Transverse colon (tissue), 4 donors: ENCODE data around the gene TOR1A. TPM values are rescaled to one million over a fixed set of nuclear protein-coding genes. Genes with fewer than 3 reads are reported as not detected.
A peak's percentile ranks its signal among the peaks of the same experiment; 100 is the strongest.
"Not testable (repeated sequence)": the region's sequence is repeated elsewhere in the genome, so short reads cannot be mapped to it uniquely, and the experiment has no call there.

Experiments used
- DNase-seq: peaks from one replicate; pipeline ENCODE4 v3.0.0-alpha.2; 2019
- H3K27ac ChIP-seq, 4 donors: fragments of 200-600 bp; sonication (generic); 2 replicates each; pipeline ENCODE4 v1.5.1; 2016 to 2018; ENCODE audit warnings: inconsistent platforms in 4 of 4
- H3K27me3 ChIP-seq: fragments of 200-600 bp; sonication (generic); 2 replicates; pipeline ENCODE4 v1.5.1; 2017; ENCODE audit warnings: inconsistent platforms
- H3K36me3 ChIP-seq, 4 donors: fragments of 200-600 bp; sonication (generic); 2 replicates each; pipeline ENCODE4 v1.5.1; 2017 to 2019; ENCODE audit warnings: inconsistent platforms in 4 of 4
- H3K4me1 ChIP-seq, 4 donors: fragments of 200-600 bp; sonication (generic); 2 replicates each; pipeline ENCODE4 v1.5.1; 2017 to 2020; ENCODE audit warnings: inconsistent platforms in 4 of 4
- H3K4me3 ChIP-seq, 4 donors: fragments of 200-600 bp; sonication (generic); 1 replicate in 1 of 4; 2 replicates in 3 of 4; pipeline versions ENCODE4 v1.5.1 to v1.6.1; 2017 to 2019; ENCODE audit warnings: inconsistent platforms in 4 of 4
- H3K9me3 ChIP-seq, 2 donors: fragments of 200-600 bp; sonication (generic); 2 replicates each; pipeline ENCODE4 v1.5.1; 2017 to 2019; ENCODE audit warnings: inconsistent platforms in 2 of 2
- EP300 ChIP-seq: sonication (generic); formaldehyde crosslinking; IDR thresholded peaks from one replicate; pipeline ENCODE4 v1.6.1; 2017; ENCODE audit warnings: antibody characterized with exemption, low read depth
- POLR2A ChIP-seq: fragments of 450-650 bp; IDR thresholded peaks from one replicate; pipeline ENCODE4 v1.6.1; 2016; ENCODE audit warnings: antibody characterized with exemption, mild to moderate bottlenecking, moderate library complexity
- POLR2AphosphoS5 ChIP-seq, 3 donors: sonication (generic); formaldehyde crosslinking; IDR thresholded peaks; one replicate each; pipeline ENCODE4 v1.6.1; 2016; ENCODE audit warnings: antibody characterized with exemption in 3 of 3
- WGBS, 2 donors: methylation state at CpG; one replicate each; pipeline ENCODE4 v1.1.5; 2018; ENCODE audit warnings: low coverage in 1 of 2; 5-methylcytosine and 5-hydroxymethylcytosine counted together
- in situ Hi-C, 4 donors: fragments of 200-750 bp; cut with MboI; loops; one replicate each; pipeline versions ENCODE4 v1.15.0 to v1.15.1; 2017; ENCODE audit warnings: low sequenced_read_pairs in 3 of 4, low pct_ligation_motif_present in 1 of 4, low pct_unique_long_range_greater_than_20kb in 1 of 4
- intact Hi-C: fragments of 100-400 bp; cut with DNase I; formaldehyde crosslinking; loops from one replicate; pipeline ENCODE4 v1.15.1; 2023; ENCODE audit warnings: low total_unique reads
- total RNA-seq, 4 donors: library from RNA; depleted of rRNA; stranded (reverse); fragments of >200 nt; gene quantifications; one replicate each; pipeline ENCODE4 v1.1.0, GENCODE V29; 2016
- TF ChIP-seq, protein P1 (sequence below), 5 experiments: fragments of 200-600 bp in 3 of 5; fragments of 450-650 bp in 2 of 5; sonication (generic) in 3 of 5; IDR thresholded peaks; 1 replicate in 2 of 5; 2 replicates in 3 of 5; pipeline ENCODE4 v1.5.1; 2016 to 2017; ENCODE audit warnings: antibody characterized with exemption in 5 of 5, inconsistent platforms in 3 of 5, mild to moderate bottlenecking in 2 of 5, moderate library complexity in 1 of 5

The TOR1A gene
- total RNA-seq, 4 donors from 2014 or later = 6.2 to 47.0 (median 40.0) TPM

DNA sequence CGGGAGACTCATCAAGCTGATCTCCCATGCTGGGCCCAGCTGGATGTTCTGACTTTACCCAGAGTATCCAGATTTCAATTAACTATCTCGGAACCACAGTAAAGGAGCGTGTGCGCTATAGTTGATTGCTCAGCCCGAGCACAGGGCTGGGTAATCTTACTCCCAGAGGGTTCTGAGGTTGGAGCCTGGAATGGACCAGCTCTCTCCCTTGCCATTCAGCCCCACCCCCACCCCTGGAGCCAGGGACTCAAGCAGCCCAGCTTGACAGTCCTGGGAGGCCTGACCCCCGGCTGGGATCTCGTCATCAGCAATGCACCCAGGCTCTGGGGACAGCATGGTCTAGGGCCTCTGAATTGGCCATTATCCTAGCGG is 47.4 kb downstream of the TOR1A start:
- 72 to 100% methylated on average over 1 to 7 of the region's 8 CpGs for WGBS, 2 donors
- intact Hi-C loops = no loop called here
- Histone ChIP-seq H3K27me3 (no peaks in the 10 kb centered on the region), H3K36me3 (no peaks in the 10 kb centered on the region), H3K4me1 (peaks cover 6 to 15% (median 11%) of the 10 kb centered on the region in 4 donors), H3K9me3 (no peaks in the 10 kb centered on the region), H3K27ac (peak overlapping the region; percentile 65 to 75 (median 72)), H3K4me3 (no peak overlapping the region)
- in situ Hi-C loops = loop anchor here in 2 of 4 donors (25.0 kb wide), 1 partner anchor 639 kb away; no protein-coding TSS in a partner anchor
- no peak for DNase-seq
- TF ChIP-seq, protein P1, sequence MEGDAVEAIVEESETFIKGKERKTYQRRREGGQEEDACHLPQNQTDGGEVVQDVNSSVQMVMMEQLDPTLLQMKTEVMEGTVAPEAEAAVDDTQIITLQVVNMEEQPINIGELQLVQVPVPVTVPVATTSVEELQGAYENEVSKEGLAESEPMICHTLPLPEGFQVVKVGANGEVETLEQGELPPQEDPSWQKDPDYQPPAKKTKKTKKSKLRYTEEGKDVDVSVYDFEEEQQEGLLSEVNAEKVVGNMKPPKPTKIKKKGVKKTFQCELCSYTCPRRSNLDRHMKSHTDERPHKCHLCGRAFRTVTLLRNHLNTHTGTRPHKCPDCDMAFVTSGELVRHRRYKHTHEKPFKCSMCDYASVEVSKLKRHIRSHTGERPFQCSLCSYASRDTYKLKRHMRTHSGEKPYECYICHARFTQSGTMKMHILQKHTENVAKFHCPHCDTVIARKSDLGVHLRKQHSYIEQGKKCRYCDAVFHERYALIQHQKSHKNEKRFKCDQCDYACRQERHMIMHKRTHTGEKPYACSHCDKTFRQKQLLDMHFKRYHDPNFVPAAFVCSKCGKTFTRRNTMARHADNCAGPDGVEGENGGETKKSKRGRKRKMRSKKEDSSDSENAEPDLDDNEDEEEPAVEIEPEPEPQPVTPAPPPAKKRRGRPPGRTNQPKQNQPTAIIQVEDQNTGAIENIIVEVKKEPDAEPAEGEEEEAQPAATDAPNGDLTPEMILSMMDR (IDR thresholded peaks at IDR 0.05) = no peak
- no peak for TF ChIP-seq POLR2A
- TF ChIP-seq EP300 = no peak
- TF ChIP-seq POLR2AphosphoS5 (IDR thresholded peaks at IDR 0.05) = no peak

DNA sequence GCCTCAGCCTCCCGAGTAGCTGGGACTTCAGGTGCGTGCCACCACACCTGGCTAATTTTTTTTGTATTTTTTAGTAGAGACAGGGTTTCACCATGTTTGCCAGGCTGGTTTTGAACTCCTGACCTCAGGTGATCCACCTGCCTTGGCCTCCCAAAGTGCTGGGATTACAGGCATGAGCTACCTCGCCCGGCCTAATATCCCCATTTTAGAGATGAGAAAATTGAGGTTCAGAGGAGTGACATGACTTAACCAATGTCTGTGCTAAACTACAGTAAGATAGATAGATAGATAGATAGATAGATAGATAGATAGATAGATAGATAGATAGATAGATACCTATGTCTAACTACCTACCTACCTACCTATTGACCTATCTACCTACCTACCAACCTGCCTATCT is 47.8 kb downstream of the TOR1A start:
- H3K4me1 ChIP-seq = peaks cover 6 to 15% (median 11%) of the 10 kb centered on the region in 4 donors
- H3K4me3 ChIP-seq, DNase-seq, intact Hi-C loops, H3K36me3 ChIP-seq, H3K9me3 ChIP-seq, H3K27me3 ChIP-seq: not testable (repeated sequence)
- H3K27ac ChIP-seq = peak overlapping the region in 2 of 4 donors; percentile 65 to 75
- 91 to 92% methylated on average over 4 of the region's 4 CpGs for WGBS, 2 donors
- in situ Hi-C loops = loop anchor here in 2 of 4 donors (25.0 kb wide), 1 partner anchor 639 kb away; no protein-coding TSS in a partner anchor

DNA sequence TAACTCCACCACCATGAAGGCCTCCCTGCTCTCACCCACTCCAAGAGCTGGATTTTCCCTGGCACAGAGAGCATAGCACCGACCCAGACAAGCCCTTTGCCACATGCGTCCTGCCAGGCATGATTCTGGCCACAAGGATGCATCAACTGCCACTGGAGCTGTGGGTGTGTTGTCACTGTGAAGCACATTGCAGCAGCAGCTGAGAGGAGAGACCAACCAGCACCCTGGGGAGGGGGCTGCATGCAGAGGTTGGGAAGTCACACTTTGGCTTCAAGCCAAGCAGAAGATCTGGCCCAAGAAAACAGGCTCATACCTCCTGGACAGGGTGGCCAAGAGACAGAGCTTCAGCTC is 48.5 kb downstream of the TOR1A start:
- Histone ChIP-seq H3K27me3 (no peaks in the 10 kb centered on the region), H3K9me3 (no peaks in the 10 kb centered on the region), H3K4me3 (no peak overlapping the region), H3K36me3 (no peaks in the 10 kb centered on the region), H3K4me1 (peaks cover 6 to 15% (median 11%) of the 10 kb centered on the region in 4 donors), H3K27ac (no peak overlapping the region)
- intact Hi-C loops (no loop called here), in situ Hi-C loops (loop anchor here in 2 of 4 donors (25.0 kb wide), 1 partner anchor 638 kb away; no protein-coding TSS in a partner anchor)
- no peak for TF ChIP-seq POLR2AphosphoS5 (IDR thresholded peaks at IDR 0.05)
- TF ChIP-seq, protein P1 (IDR thresholded peaks at IDR 0.05) = no peak
- no peak for TF ChIP-seq EP300
- TF ChIP-seq POLR2A = no peak
- 60% methylated on average over 2 of the region's 2 CpGs for WGBS, 2 donors
- no peak for DNase-seq

DNA sequence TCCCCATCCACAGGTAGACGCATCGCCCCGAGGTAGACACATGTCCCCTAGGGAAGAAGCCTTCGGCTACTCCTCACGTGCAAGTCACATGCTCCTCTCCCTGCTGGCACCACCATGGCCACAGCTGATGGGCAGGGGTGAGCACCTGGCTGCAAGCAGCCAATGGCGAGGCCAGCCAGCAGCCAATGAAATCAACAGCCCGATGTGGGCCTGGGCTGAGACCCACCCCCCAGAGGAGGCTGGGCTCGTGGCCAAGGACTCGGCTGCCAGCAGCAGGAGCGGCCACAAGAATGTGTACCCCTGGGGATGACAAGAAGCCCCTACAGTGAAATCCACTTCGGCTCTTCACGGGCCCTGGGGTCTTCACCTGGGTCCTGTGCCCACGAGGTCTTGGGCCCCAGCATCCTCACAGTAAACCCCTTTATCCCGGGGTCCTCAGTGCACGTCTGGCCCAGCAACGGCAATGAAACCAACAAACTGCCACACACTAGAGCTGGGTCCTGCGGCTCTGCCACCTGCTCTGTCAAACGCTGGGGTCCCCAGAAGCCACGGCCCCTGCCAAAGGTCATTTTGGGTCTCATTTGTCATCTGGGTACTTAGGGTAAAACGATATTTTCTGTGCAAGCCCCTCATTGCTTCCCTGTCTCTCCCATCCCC is 49.0 kb downstream of the TOR1A start:
- H3K27me3 ChIP-seq = no peaks in the 10 kb centered on the region
- intact Hi-C loops (no loop called here), in situ Hi-C loops (loop anchor here in 2 of 4 donors (25.0 kb wide), 1 partner anchor 638 kb away; no protein-coding TSS in a partner anchor)
- H3K36me3 ChIP-seq = no peaks in the 10 kb centered on the region
- no peaks in the 10 kb centered on the region for H3K9me3 ChIP-seq
- H3K27ac ChIP-seq = no peak overlapping the region
- 66% methylated on average over 18 of the region's 20 CpGs; no CpG with 5 or more reads in 1 of the 2 donors for WGBS, 2 donors
- H3K4me3 ChIP-seq = no peak overlapping the region
- H3K4me1 ChIP-seq = peaks cover 6 to 15% (median 11%) of the 10 kb centered on the region in 4 donors
- TF ChIP-seq POLR2A (no peak), POLR2AphosphoS5 (IDR thresholded peaks at IDR 0.05) (no peak)
- DNase-seq = no peak

DNA sequence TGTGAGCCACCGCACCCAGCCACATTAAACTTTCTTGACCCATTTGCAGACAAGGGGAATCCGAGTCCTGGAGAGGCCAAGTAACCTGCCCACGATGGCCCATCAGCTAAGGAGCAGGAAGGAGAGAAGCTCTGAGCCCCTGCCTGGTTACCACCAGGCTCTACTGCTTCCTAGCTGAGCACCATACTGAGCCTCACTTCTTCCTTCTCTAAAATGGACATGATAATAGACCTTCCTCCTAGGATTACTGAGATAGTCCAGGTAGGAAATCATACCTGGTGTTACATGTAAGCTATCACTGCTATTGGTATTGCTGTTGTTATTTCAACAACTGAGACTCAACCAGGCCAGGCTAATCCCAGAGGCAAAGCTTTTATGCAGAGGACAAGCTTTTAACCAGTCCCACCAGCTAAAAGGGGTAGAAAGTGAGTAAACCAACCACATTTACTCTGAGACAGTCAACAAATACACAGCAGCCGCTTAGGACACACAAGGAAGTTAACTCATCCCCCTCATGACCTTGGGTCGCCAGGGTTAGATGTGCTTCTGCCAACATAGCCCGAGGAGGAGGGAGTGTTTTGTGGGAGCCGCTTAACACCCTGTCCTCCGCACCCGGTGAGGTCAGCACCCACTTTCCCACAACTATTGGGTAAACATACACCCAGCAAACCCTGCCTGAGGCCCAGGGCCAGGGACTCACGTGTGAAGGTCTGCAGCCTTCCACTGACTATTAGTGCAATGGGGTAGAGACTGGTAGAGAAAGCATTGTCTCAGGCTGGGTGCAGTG is 50.5 kb downstream of the TOR1A start:
- TF ChIP-seq POLR2AphosphoS5 (IDR thresholded peaks at IDR 0.05) (no peak), POLR2A (no peak), EP300 (no peak)
- TF ChIP-seq, protein P1 (IDR thresholded peaks at IDR 0.05) = no peak
- peaks cover 6 to 15% (median 11%) of the 10 kb centered on the region in 4 donors for H3K4me1 ChIP-seq
- intact Hi-C loops = no loop called here
- 52 to 100% methylated on average over 1 to 10 of the region's 10 CpGs for WGBS, 2 donors
- no peaks in the 10 kb centered on the region for H3K27me3 ChIP-seq
- no peaks in the 10 kb centered on the region for H3K36me3 ChIP-seq
- peak; percentile 24 for DNase-seq
- H3K4me3 ChIP-seq = no peak overlapping the region
- H3K9me3 ChIP-seq = no peaks in the 10 kb centered on the region
- H3K27ac ChIP-seq = no peak overlapping the region
- in situ Hi-C loops = no loop called here
